GM20000 (cell line): ENCODE measurements around the gene SPDYC.

Experiments used
- DNase-seq: peaks from one replicate; pipeline ENCODE4 v3.0.0; 2012; ENCODE audit warnings: low spot score
- TF ChIP-seq, protein P1 (sequence below): IDR thresholded peaks from 2 replicates; pipeline ENCODE4 v1.5.1; 2012; ENCODE audit warnings: mild to moderate bottlenecking, control low read depth; ENCODE audit errors: extremely low read depth, missing control alignments

The SPDYC gene

GRCh38 chr11:65170058-65170534 is at the start of gene SPDYC:
SPDYC (plus strand) TSS chr11:65170233; CDS start chr11:65171358, 1,125 bp downstream.
- TF ChIP-seq, protein P1, sequence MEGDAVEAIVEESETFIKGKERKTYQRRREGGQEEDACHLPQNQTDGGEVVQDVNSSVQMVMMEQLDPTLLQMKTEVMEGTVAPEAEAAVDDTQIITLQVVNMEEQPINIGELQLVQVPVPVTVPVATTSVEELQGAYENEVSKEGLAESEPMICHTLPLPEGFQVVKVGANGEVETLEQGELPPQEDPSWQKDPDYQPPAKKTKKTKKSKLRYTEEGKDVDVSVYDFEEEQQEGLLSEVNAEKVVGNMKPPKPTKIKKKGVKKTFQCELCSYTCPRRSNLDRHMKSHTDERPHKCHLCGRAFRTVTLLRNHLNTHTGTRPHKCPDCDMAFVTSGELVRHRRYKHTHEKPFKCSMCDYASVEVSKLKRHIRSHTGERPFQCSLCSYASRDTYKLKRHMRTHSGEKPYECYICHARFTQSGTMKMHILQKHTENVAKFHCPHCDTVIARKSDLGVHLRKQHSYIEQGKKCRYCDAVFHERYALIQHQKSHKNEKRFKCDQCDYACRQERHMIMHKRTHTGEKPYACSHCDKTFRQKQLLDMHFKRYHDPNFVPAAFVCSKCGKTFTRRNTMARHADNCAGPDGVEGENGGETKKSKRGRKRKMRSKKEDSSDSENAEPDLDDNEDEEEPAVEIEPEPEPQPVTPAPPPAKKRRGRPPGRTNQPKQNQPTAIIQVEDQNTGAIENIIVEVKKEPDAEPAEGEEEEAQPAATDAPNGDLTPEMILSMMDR = no peak
- DNase-seq = no peak

GRCh38 chr11:65120831-65121230 is 49.2 kb upstream of the SPDYC start:
- TF ChIP-seq, protein P1 = no peak
- DNase-seq = no peak

DNA sequence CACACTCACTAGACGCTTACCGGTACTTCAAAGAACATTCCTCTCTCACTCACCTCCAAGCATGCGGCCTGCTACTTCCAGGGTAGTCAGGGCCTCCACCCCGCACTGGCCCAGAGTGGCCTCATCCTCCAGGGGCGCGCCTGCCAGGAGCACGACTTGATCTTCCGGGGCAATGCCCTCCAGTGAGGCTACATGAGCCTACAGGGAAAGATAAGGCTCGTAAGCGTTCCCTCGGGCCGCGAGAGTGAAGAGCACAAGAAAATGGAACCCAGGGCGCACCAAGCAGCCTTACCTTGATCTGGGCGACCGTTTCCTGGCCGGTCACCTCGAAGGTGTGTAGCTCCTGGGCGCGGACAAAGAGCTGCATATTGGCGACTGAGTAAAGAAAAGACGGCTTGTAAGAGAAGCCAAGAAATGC is 48.6 kb upstream of the SPDYC start:
- DNase-seq = no peak
- TF ChIP-seq, protein P1 = no peak

GRCh38 chr11:65121865-65122696 is 48.0 kb upstream of the SPDYC start, which contains the start of the genes FAU and MRPL49:
FAU (minus strand) TSS chr11:65122134; CDS start chr11:65121813, 321 bp downstream.
MRPL49 (plus strand) TSS chr11:65122321; CDS start chr11:65122347, 26 bp downstream.
- peak; percentile 94 for DNase-seq
- TF ChIP-seq, protein P1 = no peak

- DNase-seq = no peak
- TF ChIP-seq, protein P1 = no peak
These were observed 45.4 kb upstream of the SPDYC start for GRCh38 chr11:65124480-65125196.

- no peak for DNase-seq
- TF ChIP-seq, protein P1 = no peak
These were observed 44.6 kb upstream of the SPDYC start for GRCh38 chr11:65125197-65126056.
